H1 (cell line): ENCODE results near the gene ERMN.

Experiments used
- BRCA1 ChIP-seq: IDR thresholded peaks from 2 replicates; pipeline ENCODE4 v1.6.1; 2012; ENCODE audit warnings: low read depth, low read length, improper control_type of control experiment
- CEBPB ChIP-seq: IDR thresholded peaks from 2 replicates; pipeline ENCODE4 v1.6.1; 2012; ENCODE audit warnings: low read depth, low read length
- CHD2 ChIP-seq: IDR thresholded peaks from 2 replicates; pipeline ENCODE4 v1.6.1; 2012; ENCODE audit warnings: low read length, improper control_type of control experiment
- CTCF ChIP-seq, 3 experiments: IDR thresholded peaks; 1 replicate in 2 of 3; 2 replicates in 1 of 3; pipeline versions ENCODE4 v1.5.1 to v1.6.1; 2011; ENCODE audit warnings: low read length in 3 of 3, mild to moderate bottlenecking in 3 of 3, inconsistent platforms in 2 of 3, low read depth in 1 of 3, moderate library complexity in 1 of 3; ENCODE audit not compliant: insufficient read depth in 1 of 3; ENCODE audit errors: control extremely low read depth in 1 of 3
- EP300 ChIP-seq, 2 experiments: IDR thresholded peaks; 1 replicate in 1 of 2; 2 replicates in 1 of 2; pipeline ENCODE4 v1.6.1; 2011 to 2012; ENCODE audit warnings: low read depth in 2 of 2, low read length in 2 of 2, mild to moderate bottlenecking in 2 of 2, borderline replicate concordance in 1 of 2, inconsistent platforms in 1 of 2, moderate library complexity in 1 of 2
- JUND ChIP-seq: IDR thresholded peaks from 2 replicates; pipeline ENCODE4 v1.6.1; 2011; ENCODE audit warnings: mild to moderate bottlenecking, improper control_type of control experiment, low read length
- POLR2A ChIP-seq, 2 experiments: IDR thresholded peaks; 1 replicate in 1 of 2; 2 replicates in 1 of 2; pipeline ENCODE4 v1.6.1; 2011; ENCODE audit warnings: low read depth in 2 of 2, low read length in 2 of 2, mild to moderate bottlenecking in 2 of 2; ENCODE audit errors: control extremely low read depth in 1 of 2
- RXRA ChIP-seq: IDR thresholded peaks from 2 replicates; pipeline ENCODE4 v1.6.1; 2011; ENCODE audit warnings: low read depth, mild to moderate bottlenecking, low read length, moderate library complexity; ENCODE audit not compliant: insufficient read depth
- SP2 ChIP-seq: IDR thresholded peaks from 2 replicates; pipeline ENCODE4 v1.6.1; 2012; ENCODE audit warnings: mild to moderate bottlenecking, low read length, inconsistent platforms
- TAF1 ChIP-seq: IDR thresholded peaks from 2 replicates; pipeline ENCODE4 v1.6.1; 2011; ENCODE audit warnings: mild to moderate bottlenecking, low read depth, low read length
- ZNF274 ChIP-seq: IDR thresholded peaks from 2 replicates; pipeline ENCODE4 v1.7.0; 2012; ENCODE audit warnings: low read length, borderline replicate concordance; ENCODE audit errors: extremely low read depth

- TF ChIP-seq RXRA: no peak
- TF ChIP-seq CTCF (IDR thresholded peaks at IDR 0.05; ENCODE audit: control extremely low read depth in 1 of 3, insufficient read depth in 1 of 3, low read depth in 1 of 3, low read length in 3 of 3): no peak
- TF ChIP-seq ZNF274: no peak
- TF ChIP-seq POLR2A (IDR thresholded peaks at IDR 0.05; ENCODE audit: control extremely low read depth in 1 of 2, low read depth in 2 of 2, low read length in 2 of 2): no peak
- no peak for TF ChIP-seq TAF1
- no peak for TF ChIP-seq CEBPB
- no peak for TF ChIP-seq BRCA1
- TF ChIP-seq JUND: no peak
- TF ChIP-seq EP300 (IDR thresholded peaks at IDR 0.05; ENCODE audit: borderline replicate concordance in 1 of 2, low read depth in 2 of 2, low read length in 2 of 2): no peak
- TF ChIP-seq CHD2: no peak
- no peak for TF ChIP-seq SP2
These were observed 8.7 kb upstream of the ERMN start for GRCh38 chr2:157334335-157334734.
